ENCODE measurements around the gene GPATCH8. TPM values are rescaled to one million over a fixed set of nuclear protein-coding genes. Genes with fewer than 3 reads are reported as not detected.
"Not testable (repeated sequence)": the region's sequence is repeated elsewhere in the genome, so short reads cannot be mapped to it uniquely, and the experiment has no call there.

Gene GPATCH8
- total RNA-seq, 1 experiment from 2014 or later, result 22.7 TPM

DNA sequence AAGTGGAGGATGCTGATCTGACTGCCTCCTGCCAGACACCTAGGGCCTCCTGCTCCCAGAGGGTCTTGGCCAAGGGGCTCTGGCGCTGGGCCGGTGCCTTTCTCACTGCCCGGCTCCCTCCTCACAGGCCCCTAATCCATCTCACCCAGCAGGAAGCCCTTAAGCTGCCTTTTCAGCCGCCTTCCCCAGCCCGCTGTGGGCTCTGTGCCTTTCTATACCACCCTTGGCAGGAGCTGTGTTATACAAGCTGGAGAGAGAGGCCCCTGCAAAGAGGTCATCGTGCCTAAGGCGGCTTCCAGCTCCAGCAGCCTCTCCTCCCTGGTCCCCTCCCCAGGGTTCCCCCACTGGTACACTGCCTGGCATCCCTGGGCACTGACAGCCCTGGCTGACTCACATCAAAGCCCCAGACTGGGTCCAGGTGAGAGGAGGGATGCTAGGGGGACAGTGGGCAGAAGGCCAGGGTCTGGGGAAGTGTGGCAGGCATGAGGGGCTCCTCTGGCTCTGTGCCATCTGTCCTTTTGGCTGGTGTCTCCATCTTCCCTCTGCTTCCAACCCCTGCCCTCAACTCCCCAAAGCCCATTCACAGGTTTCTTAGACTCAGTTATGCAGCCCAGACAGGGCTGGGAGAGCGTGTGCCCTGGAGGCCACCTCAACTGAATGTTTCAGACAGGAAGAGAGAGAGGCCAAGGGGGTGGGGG is 38.8 kb upstream of the GPATCH8 start:
- no peak overlapping the region for H3K4me2 ChIP-seq (ENCODE audit: low read length)

DNA sequence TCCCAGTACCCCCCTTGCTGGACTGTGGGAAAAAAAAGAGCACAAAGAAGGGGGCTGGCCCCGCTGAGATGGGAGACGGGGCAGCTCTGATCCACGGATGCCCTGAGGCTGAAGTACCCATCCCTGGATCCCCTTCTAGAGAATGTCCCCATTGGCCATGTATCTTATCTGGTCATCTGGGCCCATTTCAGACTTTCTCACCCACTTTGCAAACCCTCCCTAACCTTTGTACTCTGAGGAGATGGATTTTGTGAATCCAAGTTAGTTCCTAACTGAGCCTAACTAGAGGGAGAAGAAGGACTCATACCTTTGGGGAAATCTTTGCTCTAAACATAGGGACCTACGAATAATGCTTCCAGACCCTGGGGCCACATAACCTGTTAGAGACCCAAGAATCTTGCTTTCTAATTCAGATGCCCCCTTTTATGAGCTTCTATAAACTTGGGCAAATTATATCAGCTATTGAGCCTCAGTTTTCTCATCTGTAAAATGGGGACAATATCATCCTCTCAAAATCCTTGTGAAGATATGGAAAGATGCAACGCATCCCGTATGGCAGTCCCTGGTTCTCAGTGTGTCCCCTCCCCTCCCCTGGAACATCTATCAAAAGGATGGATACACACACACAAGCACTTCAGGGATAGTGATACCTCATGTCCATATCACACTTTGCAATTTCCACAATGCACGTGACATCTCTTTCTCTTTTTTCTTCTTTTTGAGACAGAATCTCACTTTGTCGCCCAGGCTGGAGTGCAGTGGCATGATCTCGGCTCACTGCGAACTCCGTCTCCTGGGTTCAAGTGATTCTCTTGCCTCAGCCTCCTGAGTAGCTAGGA is 37.3 kb upstream of the GPATCH8 start:
- Histone ChIP-seq H2AFZ (ENCODE audit: low read length) (no peak overlapping the region), H3K36me3 (ENCODE audit: low read depth, low read length) (no peaks in the 10 kb centered on the region), H3K79me2 (ENCODE audit: low read length) (no peaks in the 10 kb centered on the region), H3K4me1 (ENCODE audit: insufficient read depth, low read length) (peaks cover 31% of the 10 kb centered on the region), H3K9me3 (ENCODE audit: low read length) (no peaks in the 10 kb centered on the region), H3K27me3 (ENCODE audit: low read length) (no peaks in the 10 kb centered on the region), H3F3A (ENCODE audit: low read length, unreplicated experiment) (no peaks in the 10 kb centered on the region), H3K9me2 (replicated peaks; ENCODE audit: low read length) (no peaks in the 10 kb centered on the region), H4K20me1 (ENCODE audit: low read length) (no peaks in the 10 kb centered on the region), H3K4me3 (ENCODE audit: low read length) (no peak overlapping the region), H3K9ac (ENCODE audit: low read length) (no peak overlapping the region), H3K27ac (ENCODE audit: low read length) (no peak overlapping the region), H3K4me2 (ENCODE audit: low read length) (no peak overlapping the region)
- TF ChIP-seq, protein P1, sequence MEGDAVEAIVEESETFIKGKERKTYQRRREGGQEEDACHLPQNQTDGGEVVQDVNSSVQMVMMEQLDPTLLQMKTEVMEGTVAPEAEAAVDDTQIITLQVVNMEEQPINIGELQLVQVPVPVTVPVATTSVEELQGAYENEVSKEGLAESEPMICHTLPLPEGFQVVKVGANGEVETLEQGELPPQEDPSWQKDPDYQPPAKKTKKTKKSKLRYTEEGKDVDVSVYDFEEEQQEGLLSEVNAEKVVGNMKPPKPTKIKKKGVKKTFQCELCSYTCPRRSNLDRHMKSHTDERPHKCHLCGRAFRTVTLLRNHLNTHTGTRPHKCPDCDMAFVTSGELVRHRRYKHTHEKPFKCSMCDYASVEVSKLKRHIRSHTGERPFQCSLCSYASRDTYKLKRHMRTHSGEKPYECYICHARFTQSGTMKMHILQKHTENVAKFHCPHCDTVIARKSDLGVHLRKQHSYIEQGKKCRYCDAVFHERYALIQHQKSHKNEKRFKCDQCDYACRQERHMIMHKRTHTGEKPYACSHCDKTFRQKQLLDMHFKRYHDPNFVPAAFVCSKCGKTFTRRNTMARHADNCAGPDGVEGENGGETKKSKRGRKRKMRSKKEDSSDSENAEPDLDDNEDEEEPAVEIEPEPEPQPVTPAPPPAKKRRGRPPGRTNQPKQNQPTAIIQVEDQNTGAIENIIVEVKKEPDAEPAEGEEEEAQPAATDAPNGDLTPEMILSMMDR (conservative IDR thresholded peaks at IDR 0.05; ENCODE audit: low read depth, low read length), result no peak
- TF ChIP-seq EZH2phosphoT487 (IDR thresholded peaks at IDR 0.05; ENCODE audit: borderline replicate concordance, low read length), result no peak
- TF ChIP-seq EZH2 (IDR thresholded peaks at IDR 0.05; ENCODE audit: low read length, unreplicated experiment), result no peak
- intact Hi-C loops (cut with micrococcal nuclease), result no loop called here
- ChIA-PET CTCF (no interaction called here), POLR2A (ENCODE audit: unreplicated experiment) (no interaction called here)
- ATAC-seq (no peak), DNase-seq (no peak)
- no TSS peak for BruUV-seq (replicated peaks)

More for the DNA sequence above, 38.8 kb upstream of the GPATCH8 start:
- no peaks in the 10 kb centered on the region for H3K27me3 ChIP-seq (ENCODE audit: low read length)
- no peak overlapping the region for H3K27ac ChIP-seq (ENCODE audit: low read length)
- no peaks in the 10 kb centered on the region for H3K36me3 ChIP-seq (ENCODE audit: low read depth, low read length)
- no TSS peak for BruUV-seq (replicated peaks)
- TF ChIP-seq EZH2phosphoT487 (IDR thresholded peaks at IDR 0.05; ENCODE audit: borderline replicate concordance, low read length), result no peak
- no peak for TF ChIP-seq EZH2 (IDR thresholded peaks at IDR 0.05; ENCODE audit: low read length, unreplicated experiment)
- TF ChIP-seq, protein P1 (conservative IDR thresholded peaks at IDR 0.05; ENCODE audit: low read depth, low read length), result no peak
- ChIA-PET CTCF (no interaction called here), POLR2A (ENCODE audit: unreplicated experiment) (interaction anchor here (0.5 kb wide), 1 partner anchor 1248 kb away, joined by 3 read pairs; no protein-coding TSS in a partner anchor)
- no peaks in the 10 kb centered on the region for H3F3A ChIP-seq (ENCODE audit: low read length, unreplicated experiment)
- H3K9me2 ChIP-seq (replicated peaks; ENCODE audit: low read length), result no peaks in the 10 kb centered on the region
- no peak overlapping the region for H2AFZ ChIP-seq (ENCODE audit: low read length)
- no peak overlapping the region for H3K4me3 ChIP-seq (ENCODE audit: low read length)
- DNase-seq (no peak), ATAC-seq (no peak)
- H3K9ac ChIP-seq (ENCODE audit: low read length), result no peak overlapping the region
- H3K9me3 ChIP-seq (ENCODE audit: low read length), result no peaks in the 10 kb centered on the region
- intact Hi-C loops (cut with micrococcal nuclease), result no loop called here
- H4K20me1 ChIP-seq (ENCODE audit: low read length), result no peaks in the 10 kb centered on the region
- peaks cover 39% of the 10 kb centered on the region for H3K4me1 ChIP-seq (ENCODE audit: insufficient read depth, low read length)
- H3K79me2 ChIP-seq (ENCODE audit: low read length), result no peaks in the 10 kb centered on the region

DNA sequence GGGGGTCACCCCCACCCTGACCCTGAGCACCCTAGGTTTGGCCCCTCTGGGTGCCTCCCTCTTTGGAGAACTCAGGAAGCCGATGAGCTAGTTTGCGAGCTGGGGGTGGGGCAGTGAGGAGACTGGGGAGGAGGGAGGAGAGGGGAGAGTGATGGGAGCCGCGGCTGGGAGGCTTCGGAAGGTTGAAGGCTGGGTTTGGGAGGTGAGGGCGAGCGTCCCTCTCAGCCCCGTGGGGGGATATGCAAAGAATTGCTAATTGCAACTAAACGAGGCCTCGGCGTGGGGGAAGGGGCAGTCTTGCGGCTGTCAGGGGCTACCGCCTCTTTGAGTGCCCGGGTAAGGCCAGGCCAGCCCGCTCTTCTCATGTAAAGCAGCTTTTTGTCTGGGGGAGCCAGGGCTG is 36.5 kb upstream of the GPATCH8 start:
- no peaks in the 10 kb centered on the region for H4K20me1 ChIP-seq (ENCODE audit: low read length)
- no peaks in the 10 kb centered on the region for H3K9me3 ChIP-seq (ENCODE audit: low read length)
- ChIA-PET POLR2A (ENCODE audit: unreplicated experiment) (no interaction called here), CTCF (no interaction called here)
- DNase-seq, result no peak
- H3K36me3 ChIP-seq (ENCODE audit: low read depth, low read length), result no peaks in the 10 kb centered on the region
- H3K9me2 ChIP-seq (replicated peaks; ENCODE audit: low read length), result no peaks in the 10 kb centered on the region
- TF ChIP-seq EZH2phosphoT487 (IDR thresholded peaks at IDR 0.05; ENCODE audit: borderline replicate concordance, low read length), result no peak
- TF ChIP-seq, protein P1 (conservative IDR thresholded peaks at IDR 0.05; ENCODE audit: low read depth, low read length), result no peak
- H3K4me2 ChIP-seq (ENCODE audit: low read length), result no peak overlapping the region
- no peak overlapping the region for H2AFZ ChIP-seq (ENCODE audit: low read length)
- H3K27ac ChIP-seq (ENCODE audit: low read length), result no peak overlapping the region
- no peaks in the 10 kb centered on the region for H3K27me3 ChIP-seq (ENCODE audit: low read length)
- H3K4me1 ChIP-seq (ENCODE audit: insufficient read depth, low read length), result peaks cover 31% of the 10 kb centered on the region
- H3K4me3 ChIP-seq (ENCODE audit: low read length), result no peak overlapping the region
- H3K9ac ChIP-seq (ENCODE audit: low read length), result no peak overlapping the region
- ATAC-seq, result no peak
- no TSS peak for BruUV-seq (replicated peaks)
- no peaks in the 10 kb centered on the region for H3F3A ChIP-seq (ENCODE audit: low read length, unreplicated experiment)
- intact Hi-C loops (cut with micrococcal nuclease), result no loop called here
- no peaks in the 10 kb centered on the region for H3K79me2 ChIP-seq (ENCODE audit: low read length)

DNA sequence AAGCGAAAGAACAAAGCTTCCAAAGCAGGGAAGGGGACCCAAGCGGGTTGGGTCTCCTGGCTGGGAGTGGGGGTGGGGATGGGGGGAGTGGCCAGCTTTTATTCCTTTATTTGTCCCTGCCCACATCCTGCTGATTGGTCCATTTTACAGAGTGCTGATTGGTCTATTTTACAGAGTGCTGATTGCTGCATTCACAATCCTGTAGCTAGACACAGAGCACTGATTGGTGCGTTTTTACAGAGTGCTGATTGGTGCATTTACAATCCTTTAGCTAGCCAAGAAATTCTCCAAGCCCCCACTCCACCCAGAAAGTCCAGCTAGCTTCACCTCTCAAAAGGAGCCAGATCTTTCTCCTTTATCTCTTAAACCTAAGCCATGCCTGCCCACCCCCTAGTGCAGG is 34.7 kb upstream of the GPATCH8 start:
- CTCF ChIA-PET; H3K27ac ChIP-seq (ENCODE audit: low read length); intact Hi-C loops (cut with micrococcal nuclease); H3K9ac ChIP-seq (ENCODE audit: low read length); H3K27me3 ChIP-seq (ENCODE audit: low read length); H2AFZ ChIP-seq (ENCODE audit: low read length); H3F3A ChIP-seq (ENCODE audit: low read length, unreplicated experiment); H3K4me3 ChIP-seq (ENCODE audit: low read length); H3K36me3 ChIP-seq (ENCODE audit: low read depth, low read length); H4K20me1 ChIP-seq (ENCODE audit: low read length); H3K79me2 ChIP-seq (ENCODE audit: low read length); H3K4me2 ChIP-seq (ENCODE audit: low read length); DNase-seq; H3K9me2 ChIP-seq (replicated peaks; ENCODE audit: low read length); ATAC-seq; H3K9me3 ChIP-seq (ENCODE audit: low read length); BruUV-seq (replicated peaks): not testable (repeated sequence)
- POLR2A ChIA-PET (ENCODE audit: unreplicated experiment), result interaction anchor here (0.6 kb wide), 1 partner anchor 9 kb away, joined by 15 read pairs; no protein-coding TSS in a partner anchor
- H3K4me1 ChIP-seq (ENCODE audit: insufficient read depth, low read length), result peaks cover 18% of the 10 kb centered on the region

All from PC-3 (cell line).